CD4-positive, alpha-beta T cell (primary cell): ENCODE data around the gene MAN1A2. TPM values are rescaled to one million over a fixed set of nuclear protein-coding genes. Genes with fewer than 3 reads are reported as not detected.

Source experiments
- ATAC-seq: fragments of 200-7000 bp; cut with Tn5 transposase; one replicate; pipeline ENCODE4 v1.10.0; 2022; ENCODE audit warnings: mild to moderate bottlenecking; ENCODE audit not compliant: poor library complexity
- CTCF ChIA-PET: fragments of 350-600 bp; sonication (Branson Sonifier 250); formaldehyde crosslinking; loops from one replicate; lab custom pipeline; 2021; ENCODE audit warnings: antibody characterized with exemption, inconsistent platforms; lab: Charles Lee
- POLR2A ChIA-PET: fragments of 350-600 bp; sonication (Branson Sonifier 250); formaldehyde crosslinking; loops from one replicate; lab custom pipeline; 2021; ENCODE audit warnings: antibody characterized with exemption, inconsistent platforms; lab: Charles Lee
- DNase-seq, 14 experiments: peaks; one replicate each; pipeline ENCODE4 v3.0.0-alpha.2; 2013 to 2020; ENCODE audit warnings: mixed read lengths in 2 of 14
- H3K27ac ChIP-seq, 2 donors: one replicate each; pipeline versions ENCODE4 v1.5.1 to v1.7.0; 2013; ENCODE audit warnings: low read length in 2 of 2, low read depth in 1 of 2, mild to moderate bottlenecking in 1 of 2
- H3K27me3 ChIP-seq, 2 experiments: 1 replicate in 1 of 2; 2 replicates in 1 of 2; pipeline versions ENCODE4 v1.6.1 to v1.7.0; 2013; ENCODE audit warnings: low read length in 2 of 2, control low read depth in 1 of 2, mild to moderate bottlenecking in 1 of 2, moderate library complexity in 1 of 2; ENCODE audit not compliant: insufficient read depth in 2 of 2, control insufficient read depth in 1 of 2
- H3K36me3 ChIP-seq: one replicate; pipeline ENCODE4 v1.6.1; 2013; ENCODE audit warnings: low read length, control low read depth; ENCODE audit not compliant: insufficient read depth
- H3K4me1 ChIP-seq: one replicate; pipeline ENCODE4 v1.6.1; 2013; ENCODE audit warnings: low read length, control low read depth; ENCODE audit not compliant: insufficient read depth
- H3K4me3 ChIP-seq: one replicate; pipeline ENCODE4 v1.5.1; 2013; ENCODE audit warnings: mild to moderate bottlenecking, low read length, moderate library complexity
- H3K9me3 ChIP-seq, 2 experiments: 1 replicate in 1 of 2; 2 replicates in 1 of 2; pipeline versions ENCODE4 v1.6.1 to v1.7.0; 2013; ENCODE audit warnings: low read length in 2 of 2, mild to moderate bottlenecking in 2 of 2, control low read depth in 1 of 2, moderate library complexity in 1 of 2; ENCODE audit not compliant: control insufficient read depth in 1 of 2, insufficient read depth in 1 of 2
- H3K27ac Mint-ChIP-seq: one replicate; pipeline ENCODE4 v1.8.0; 2020; ENCODE audit warnings: mixed read lengths
- H3K27me3 Mint-ChIP-seq: one replicate; pipeline ENCODE4 v1.8.0; 2021; ENCODE audit warnings: mixed read lengths
- H3K36me3 Mint-ChIP-seq: one replicate; pipeline ENCODE4 v1.8.0; 2021; ENCODE audit warnings: low read depth, mixed read lengths
- H3K4me1 Mint-ChIP-seq: one replicate; pipeline ENCODE4 v1.8.0; 2021; ENCODE audit warnings: low read depth, mixed read lengths
- H3K4me3 Mint-ChIP-seq: one replicate; pipeline ENCODE4 v1.8.0; 2020; ENCODE audit warnings: mild to moderate bottlenecking, mixed read lengths
- H3K9me3 Mint-ChIP-seq: one replicate; pipeline ENCODE4 v1.8.0; 2020; ENCODE audit warnings: mixed read lengths
- CTCF ChIP-seq: fragments of 200-600 bp; IDR thresholded peaks from one replicate; pipeline ENCODE4 v1.8.0; 2022; ENCODE audit warnings: antibody characterized with exemption, mild to moderate bottlenecking
- intact Hi-C, 2 experiments: fragments of 100-400 bp; cut with DNase I in 1 of 2; cut with micrococcal nuclease in 1 of 2; formaldehyde crosslinking; loops; one replicate each; pipeline versions ENCODE4 v1.15.1 to v1.9.0; 2023 to 2025; cut with DNase I, micrococcal nuclease
- total RNA-seq, 174 experiments: library from RNA in 2 of 174; stranded (reverse) in 2 of 174; gene quantifications; one replicate each; pipeline ENCODE4 v1.2.3 and lab custom pipeline; 2021 to 2026

MAN1A2 gene
- total RNA-seq, 2 experiments from 2014 or later: 45.6 to 49.7 TPM

GRCh38 chr1:117479086-117479485 lies 111.8 kb downstream of the MAN1A2 start:
- ATAC-seq (no peak), DNase-seq (no peak)
- peaks cover 5% of the 10 kb centered on the region for H3K9me3 Mint-ChIP-seq
- no peaks in the 10 kb centered on the region for H3K27me3 ChIP-seq
- no peak overlapping the region for H3K4me3 ChIP-seq
- H3K27ac ChIP-seq: no peak overlapping the region
- intact Hi-C loops: no loop called here
- POLR2A ChIA-PET: no interaction called here
- H3K9me3 ChIP-seq: peaks cover 0 to 7% of the 10 kb centered on the region in 2 experiments
- H3K27me3 Mint-ChIP-seq: no peaks in the 10 kb centered on the region
- no peaks in the 10 kb centered on the region for H3K4me1 Mint-ChIP-seq
- H3K36me3 ChIP-seq: peaks cover 11% of the 10 kb centered on the region
- H3K27ac Mint-ChIP-seq: no peak overlapping the region
- H3K36me3 Mint-ChIP-seq: peaks cover 98% of the 10 kb centered on the region
- CTCF ChIA-PET: no interaction called here
- no peaks in the 10 kb centered on the region for H3K4me1 ChIP-seq
- no peak overlapping the region for H3K4me3 Mint-ChIP-seq
- TF ChIP-seq CTCF: no peak

- H3K4me1 ChIP-seq: no peaks in the 10 kb centered on the region
- peaks cover 11% of the 10 kb centered on the region for H3K36me3 ChIP-seq
- H3K4me3 ChIP-seq: no peak overlapping the region
- Mint-ChIP-seq H3K4me3 (no peak overlapping the region), H3K4me1 (no peaks in the 10 kb centered on the region), H3K27ac (no peak overlapping the region), H3K27me3 (no peaks in the 10 kb centered on the region), H3K36me3 (peaks cover 78% of the 10 kb centered on the region), H3K9me3 (peaks cover 2% of the 10 kb centered on the region)
- POLR2A ChIA-PET: no interaction called here
- no peaks in the 10 kb centered on the region for H3K27me3 ChIP-seq
- H3K27ac ChIP-seq: no peak overlapping the region
- no peak for TF ChIP-seq CTCF
- H3K9me3 ChIP-seq: no peaks in the 10 kb centered on the region
- intact Hi-C loops: no loop called here
- CTCF ChIA-PET: no interaction called here
- ATAC-seq (no peak), DNase-seq (no peak)
Measured at GRCh38 chr1:117481410-117481809, 114.2 kb downstream of the MAN1A2 start.

GRCh38 chr1:117493906-117494305 lies 126.7 kb downstream of the MAN1A2 start:
- ChIA-PET POLR2A (no interaction called here), CTCF (no interaction called here)
- ATAC-seq: no peak
- peaks cover 17% of the 10 kb centered on the region for H3K36me3 ChIP-seq
- DNase-seq: no peak
- Mint-ChIP-seq H3K27me3 (no peaks in the 10 kb centered on the region), H3K36me3 (peaks cover 45% of the 10 kb centered on the region), H3K4me1 (no peaks in the 10 kb centered on the region), H3K27ac (no peak overlapping the region), H3K4me3 (no peak overlapping the region), H3K9me3 (no peaks in the 10 kb centered on the region)
- intact Hi-C loops: no loop called here
- H3K4me1 ChIP-seq: no peaks in the 10 kb centered on the region
- no peak overlapping the region for H3K27ac ChIP-seq
- H3K4me3 ChIP-seq: no peak overlapping the region
- H3K27me3 ChIP-seq: no peaks in the 10 kb centered on the region
- TF ChIP-seq CTCF: no peak
- H3K9me3 ChIP-seq: no peaks in the 10 kb centered on the region
